Stimulated activated CD4-positive, alpha-beta T cell treated with anti-CD3 and anti-CD28 coated beads, Interleukin-15, amount 100 ng/mL, for 1 hour (primary cell): Measurements from ENCODE around the gene LINC01488.

Experiments
- DNase-seq, 2 donors: peaks; one replicate each; pipeline ENCODE4 v3.0.0-alpha.2; 2020; ENCODE audit warnings: low read depth in 1 of 2, low spot score in 1 of 2

The LINC01488 gene

GRCh38 chr11:69509846-69510390, 28.5 kb downstream of the LINC01488 start:
- no peak for DNase-seq

- no peak for DNase-seq
Measured at GRCh38 chr11:69510471-69511357, 29.3 kb downstream of the LINC01488 start.

- no peak for DNase-seq
Measured at GRCh38 chr11:69511358-69512055, 30.0 kb downstream of the LINC01488 start.

GRCh38 chr11:69512136-69512535, 30.7 kb downstream of the LINC01488 start:
- DNase-seq = no peak

- no peak for DNase-seq
Measured at GRCh38 chr11:69512790-69513189, 31.3 kb downstream of the LINC01488 start.

GRCh38 chr11:69513196-69513595, 31.7 kb downstream of the LINC01488 start:
- DNase-seq = no peak

GRCh38 chr11:69513663-69514224, 32.3 kb downstream of the LINC01488 start:
- no peak for DNase-seq

- DNase-seq = no peak
Measured at GRCh38 chr11:69514771-69515170, 33.3 kb downstream of the LINC01488 start.

- DNase-seq = no peak
Measured at GRCh38 chr11:69515271-69516245, 34.1 kb downstream of the LINC01488 start.

GRCh38 chr11:69516526-69516925, 35.1 kb downstream of the LINC01488 start:
- no peak for DNase-seq

- no peak for DNase-seq
Measured at GRCh38 chr11:69518081-69518950, 36.9 kb downstream of the LINC01488 start.

- no peak for DNase-seq
Measured at GRCh38 chr11:69520186-69520916, 38.9 kb downstream of the LINC01488 start.

- no peak for DNase-seq
Measured at GRCh38 chr11:69521457-69521856, 40.0 kb downstream of the LINC01488 start.

GRCh38 chr11:69523453-69523852, 42.0 kb downstream of the LINC01488 start:
- DNase-seq = no peak

- no peak for DNase-seq
Measured at GRCh38 chr11:69524291-69524882, 42.9 kb downstream of the LINC01488 start.

- no peak for DNase-seq
Measured at GRCh38 chr11:69524991-69525411, 43.5 kb downstream of the LINC01488 start.

GRCh38 chr11:69525516-69526452, 44.3 kb downstream of the LINC01488 start:
- DNase-seq = no peak
